Loucy (cell line): ENCODE measurements around the gene CRYAA.
"Not testable (repeated sequence)": the region's sequence is repeated elsewhere in the genome, so short reads cannot be mapped to it uniquely, and the experiment has no call there.

Experiments used
- H2AFZ ChIP-seq: fragments of 200-600 bp; sonication (generic); 2 replicates; pipeline ENCODE4 v1.6.0; 2016; ENCODE audit warnings: antibody characterized with exemption, mild to moderate bottlenecking, low read length, moderate library complexity
- H3F3A ChIP-seq: fragments of 200-600 bp; 2 replicates; pipeline ENCODE4 v1.6.0; 2016; ENCODE audit warnings: antibody characterized with exemption, low read depth, mild to moderate bottlenecking
- H3K27me3 ChIP-seq: fragments of 200-600 bp; sonication (generic); 2 replicates; pipeline ENCODE4 v1.6.1; 2014; ENCODE audit warnings: low read length, mild to moderate bottlenecking; ENCODE audit not compliant: insufficient read depth, poor library complexity, severe bottlenecking
- H3K36me3 ChIP-seq: fragments of 200-600 bp; sonication (generic); 2 replicates; pipeline ENCODE4 v1.6.1; 2016; ENCODE audit warnings: low read length; ENCODE audit not compliant: insufficient read depth
- H3K4me1 ChIP-seq: fragments of 200-600 bp; sonication (generic); 2 replicates; pipeline ENCODE4 v1.5.1; 2014; ENCODE audit warnings: low read length, mild to moderate bottlenecking; ENCODE audit not compliant: insufficient read depth, poor library complexity, severe bottlenecking
- H3K4me2 ChIP-seq: fragments of 200-600 bp; sonication (generic); 2 replicates; pipeline ENCODE4 v1.6.0; 2014; ENCODE audit warnings: antibody characterized with exemption, low read length, low read depth, mild to moderate bottlenecking; ENCODE audit not compliant: poor library complexity, severe bottlenecking
- H3K4me3 ChIP-seq: fragments of 200-600 bp; sonication (generic); 2 replicates; pipeline ENCODE4 v1.5.1; 2014; ENCODE audit warnings: low read length, mild to moderate bottlenecking, mixed read lengths; ENCODE audit not compliant: poor library complexity, severe bottlenecking
- H3K79me2 ChIP-seq: fragments of 200-600 bp; sonication (generic); 2 replicates; pipeline ENCODE4 v1.6.1; 2014; ENCODE audit warnings: low read length; ENCODE audit not compliant: insufficient read depth
- H3K9ac ChIP-seq: fragments of 200-600 bp; sonication (generic); 2 replicates; pipeline ENCODE4 v1.6.0; 2014; ENCODE audit warnings: mild to moderate bottlenecking, low read depth, low read length, moderate library complexity; ENCODE audit not compliant: poor library complexity, severe bottlenecking
- H3K9me2 ChIP-seq: fragments of 200-600 bp; sonication (generic); replicated peaks from 2 replicates; pipeline ENCODE4 v1.6.1; 2016; ENCODE audit warnings: low read depth, low read length, mixed read lengths
- H3K9me3 ChIP-seq: fragments of 200-600 bp; sonication (generic); 2 replicates; pipeline ENCODE4 v1.6.1; 2014; ENCODE audit warnings: mild to moderate bottlenecking, antibody characterized with exemption, low read length, low read depth; ENCODE audit not compliant: insufficient read depth
- H4K20me1 ChIP-seq: fragments of 200-600 bp; sonication (generic); 2 replicates; pipeline ENCODE4 v1.6.0; 2014; ENCODE audit warnings: antibody characterized with exemption, low read length, mild to moderate bottlenecking; ENCODE audit not compliant: insufficient read depth, poor library complexity, severe bottlenecking
- CTCF ChIP-seq: fragments of 200-600 bp; sonication (generic); conservative IDR thresholded peaks from 2 replicates; pipeline ENCODE4 v1.5.1; 2014; ENCODE audit warnings: mild to moderate bottlenecking, antibody characterized with exemption, low read length
- EZH2phosphoT487 ChIP-seq: fragments of 200-600 bp; IDR thresholded peaks from 2 replicates; pipeline ENCODE4 v1.6.1; 2018; ENCODE audit warnings: antibody characterized with exemption, mild to moderate bottlenecking, moderate library complexity, borderline replicate concordance

Gene CRYAA

GRCh38 chr21:43178175-43178826 is 9.5 kb downstream of the CRYAA start:
- not testable (repeated sequence) for H3K4me2 ChIP-seq, H3K27me3 ChIP-seq, H3F3A ChIP-seq, H3K4me3 ChIP-seq, H3K4me1 ChIP-seq, H3K9me3 ChIP-seq, H2AFZ ChIP-seq, H3K36me3 ChIP-seq, H3K79me2 ChIP-seq, H3K9ac ChIP-seq, H3K9me2 ChIP-seq, H4K20me1 ChIP-seq

GRCh38 chr21:43181033-43181432 is 12.2 kb downstream of the CRYAA start:
- H2AFZ ChIP-seq, H3K9ac ChIP-seq, H3K4me1 ChIP-seq, H3F3A ChIP-seq, H4K20me1 ChIP-seq, H3K4me3 ChIP-seq, H3K27me3 ChIP-seq, H3K9me2 ChIP-seq, H3K36me3 ChIP-seq, H3K4me2 ChIP-seq, H3K79me2 ChIP-seq, H3K9me3 ChIP-seq: not testable (repeated sequence)

GRCh38 chr21:43187268-43187667 is 18.5 kb downstream of the CRYAA start:
- H3K27me3 ChIP-seq, H3K9me2 ChIP-seq, H3K4me3 ChIP-seq, H3K36me3 ChIP-seq, H3K9me3 ChIP-seq, H4K20me1 ChIP-seq, H3K4me1 ChIP-seq, H3K79me2 ChIP-seq, H3K4me2 ChIP-seq, H3F3A ChIP-seq, H2AFZ ChIP-seq, H3K9ac ChIP-seq: not testable (repeated sequence)

GRCh38 chr21:43187715-43188114 is 18.9 kb downstream of the CRYAA start:
- H3K9ac ChIP-seq = no peak overlapping the region
- no peak overlapping the region for H3K4me3 ChIP-seq
- no peaks in the 10 kb centered on the region for H3K9me3 ChIP-seq
- TF ChIP-seq CTCF = no peak
- no peak for TF ChIP-seq EZH2phosphoT487
- H2AFZ ChIP-seq = no peak overlapping the region
- H3F3A ChIP-seq = no peaks in the 10 kb centered on the region
- H3K9me2 ChIP-seq = no peaks in the 10 kb centered on the region
- H3K36me3 ChIP-seq = no peaks in the 10 kb centered on the region
- H3K4me1 ChIP-seq = no peaks in the 10 kb centered on the region
- no peaks in the 10 kb centered on the region for H4K20me1 ChIP-seq
- no peak overlapping the region for H3K4me2 ChIP-seq
- no peaks in the 10 kb centered on the region for H3K79me2 ChIP-seq
- no peaks in the 10 kb centered on the region for H3K27me3 ChIP-seq

GRCh38 chr21:43188181-43188580 is 19.4 kb downstream of the CRYAA start:
- no peaks in the 10 kb centered on the region for H3K4me1 ChIP-seq
- no peaks in the 10 kb centered on the region for H4K20me1 ChIP-seq
- H3K4me3 ChIP-seq = no peak overlapping the region
- no peaks in the 10 kb centered on the region for H3K9me3 ChIP-seq
- H3K27me3 ChIP-seq = no peaks in the 10 kb centered on the region
- H3F3A ChIP-seq = no peaks in the 10 kb centered on the region
- H2AFZ ChIP-seq = no peak overlapping the region
- no peak overlapping the region for H3K9ac ChIP-seq
- no peak overlapping the region for H3K4me2 ChIP-seq
- no peaks in the 10 kb centered on the region for H3K9me2 ChIP-seq
- TF ChIP-seq CTCF (no peak), EZH2phosphoT487 (no peak)
- H3K79me2 ChIP-seq = no peaks in the 10 kb centered on the region
- H3K36me3 ChIP-seq = no peaks in the 10 kb centered on the region
